Lung (tissue), 12 donors: Measurements from ENCODE around the gene SH3PXD2B. TPM values are rescaled to one million over a fixed set of nuclear protein-coding genes. Genes with fewer than 3 reads are reported as not detected.
A peak's percentile ranks its signal among the peaks of the same experiment; 100 is the strongest.

Experiments
- ATAC-seq: fragments of 200-7000 bp; cut with Tn5 transposase; one replicate; pipeline ENCODE4 v1.9.1; 2020; ENCODE audit warnings: moderate number of reproducible peaks; ENCODE audit not compliant: insufficient read depth, low FRiP score
- DNase-seq, 3 donors: peaks; one replicate each; pipeline ENCODE4 v3.0.0-alpha.2; 2013 to 2017
- H3K27ac ChIP-seq, 2 donors: one replicate each; pipeline ENCODE4 v1.5.1; 2013; ENCODE audit warnings: mild to moderate bottlenecking in 2 of 2, moderate library complexity in 2 of 2, control low read depth in 1 of 2, inconsistent platforms in 1 of 2, low read depth in 1 of 2, low read length in 1 of 2
- H3K27me3 ChIP-seq, 3 donors: one replicate each; pipeline ENCODE4 v1.5.1; 2013; ENCODE audit warnings: low read length in 2 of 3; ENCODE audit not compliant: control insufficient read depth in 3 of 3, insufficient read depth in 3 of 3
- H3K36me3 ChIP-seq, 4 donors: one replicate each; pipeline ENCODE4 v1.5.1; 2013; ENCODE audit warnings: low read length in 4 of 4, mild to moderate bottlenecking in 1 of 4, moderate library complexity in 1 of 4; ENCODE audit not compliant: control insufficient read depth in 4 of 4, insufficient read depth in 4 of 4
- H3K4me1 ChIP-seq, 5 donors: one replicate each; pipeline ENCODE4 v1.5.1; 2013; ENCODE audit warnings: low read length in 5 of 5, mild to moderate bottlenecking in 2 of 5, moderate library complexity in 1 of 5; ENCODE audit not compliant: control insufficient read depth in 5 of 5, insufficient read depth in 5 of 5
- H3K4me3 ChIP-seq: one replicate; pipeline ENCODE4 v1.5.1; 2013; ENCODE audit warnings: mild to moderate bottlenecking, control low read depth, moderate library complexity
- H3K9ac ChIP-seq, 2 donors: one replicate each; pipeline ENCODE4 v1.5.1; 2013; ENCODE audit warnings: low read length in 2 of 2, control low read depth in 1 of 2; ENCODE audit not compliant: insufficient read depth in 1 of 2
- H3K9me3 ChIP-seq, 4 donors: one replicate each; pipeline ENCODE4 v1.5.1; 2013; ENCODE audit warnings: low read length in 3 of 4, mild to moderate bottlenecking in 1 of 4, moderate library complexity in 1 of 4; ENCODE audit not compliant: control insufficient read depth in 4 of 4, insufficient read depth in 3 of 4
- WGBS, 2 donors: extraction: QIAGEN DNeasy Blood & Tissue Kit; methylation state at CpG; one replicate each; pipeline ENCODE4 v1.1.7; 2013; 5-methylcytosine and 5-hydroxymethylcytosine counted together
- polyA plus RNA-seq, 2 donors: library from polyadenylated mRNA; stranded (reverse); fragments of 200-250 nt; gene quantifications; one replicate each; pipeline ENCODE4 v1.2.1, GENCODE V29; 2013
- total RNA-seq, 2 donors: library from RNA; depleted of rRNA in 1 of 2; stranded (reverse); fragments of >200 nt in 1 of 2; gene quantifications; one replicate each; pipeline ENCODE4 v1.2.1, GENCODE V29; 2014 to 2021
- TF ChIP-seq, protein P1 (sequence below): IDR thresholded peaks from 2 replicates; pipeline ENCODE4 v1.5.1; 2012; ENCODE audit warnings: mild to moderate bottlenecking; ENCODE audit errors: control extremely low read depth, extremely low read depth
- donor health status: control.
- donor health status: control.
- donor health status: Bipolar disorder and iron deficiency.
- donor health status: healthy.
- donor health status: DM: yes; HTN: yes; CAD: no.

Gene SH3PXD2B
- total and polyA plus RNA-seq, 4 donors, result 8.0 to 56.0 (median 21.4) TPM

DNA sequence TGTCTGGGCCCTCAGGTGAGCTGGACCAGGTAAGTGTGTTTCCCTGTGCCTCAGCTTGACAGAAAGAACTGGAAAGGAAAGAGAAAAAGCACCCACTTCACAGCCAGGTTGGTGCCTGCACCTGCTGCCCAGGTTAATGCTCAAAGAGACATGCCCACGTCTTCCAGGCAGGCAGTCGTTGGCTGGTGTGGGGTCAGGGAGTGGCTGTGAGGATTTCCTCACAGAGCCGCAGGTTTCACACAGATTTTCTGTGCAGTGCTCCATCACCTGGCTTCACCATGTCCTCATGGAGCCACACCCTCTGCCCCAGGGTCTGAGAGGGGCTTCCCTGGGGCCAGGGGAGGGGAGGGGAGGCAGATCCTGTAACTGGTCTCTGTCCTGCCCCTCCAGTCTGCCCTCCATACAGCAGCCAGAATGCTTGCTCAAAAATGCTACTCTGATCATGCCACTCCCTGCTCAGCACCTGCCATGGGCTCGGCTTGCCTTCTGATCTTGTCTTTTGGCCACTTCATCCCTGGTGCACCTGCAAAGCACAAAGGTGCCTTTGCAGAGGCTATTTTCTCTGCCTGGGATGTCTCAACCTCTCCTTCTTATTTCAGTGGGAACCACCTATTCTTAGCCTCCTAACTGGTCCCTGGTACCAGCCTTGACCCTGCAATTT, 88.2 kb downstream of the SH3PXD2B start:
- TF ChIP-seq, protein P1, sequence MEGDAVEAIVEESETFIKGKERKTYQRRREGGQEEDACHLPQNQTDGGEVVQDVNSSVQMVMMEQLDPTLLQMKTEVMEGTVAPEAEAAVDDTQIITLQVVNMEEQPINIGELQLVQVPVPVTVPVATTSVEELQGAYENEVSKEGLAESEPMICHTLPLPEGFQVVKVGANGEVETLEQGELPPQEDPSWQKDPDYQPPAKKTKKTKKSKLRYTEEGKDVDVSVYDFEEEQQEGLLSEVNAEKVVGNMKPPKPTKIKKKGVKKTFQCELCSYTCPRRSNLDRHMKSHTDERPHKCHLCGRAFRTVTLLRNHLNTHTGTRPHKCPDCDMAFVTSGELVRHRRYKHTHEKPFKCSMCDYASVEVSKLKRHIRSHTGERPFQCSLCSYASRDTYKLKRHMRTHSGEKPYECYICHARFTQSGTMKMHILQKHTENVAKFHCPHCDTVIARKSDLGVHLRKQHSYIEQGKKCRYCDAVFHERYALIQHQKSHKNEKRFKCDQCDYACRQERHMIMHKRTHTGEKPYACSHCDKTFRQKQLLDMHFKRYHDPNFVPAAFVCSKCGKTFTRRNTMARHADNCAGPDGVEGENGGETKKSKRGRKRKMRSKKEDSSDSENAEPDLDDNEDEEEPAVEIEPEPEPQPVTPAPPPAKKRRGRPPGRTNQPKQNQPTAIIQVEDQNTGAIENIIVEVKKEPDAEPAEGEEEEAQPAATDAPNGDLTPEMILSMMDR, result no peak
- H3K36me3 ChIP-seq, result peaks cover 0 to 35% (median 8%) of the 10 kb centered on the region in 4 donors

GRCh38 chr5:172364773-172365172, 89.6 kb downstream of the SH3PXD2B start:
- WGBS, 2 donors, result 87 to 89% methylated on average over 2 of the region's 2 CpGs
- no peak overlapping the region for H3K9ac ChIP-seq
- no peak overlapping the region for H3K27ac ChIP-seq
- DNase-seq (peak in 1 of 3 donors; percentile 27), ATAC-seq (no peak)
- H3K9me3 ChIP-seq, result no peaks in the 10 kb centered on the region
- no peaks in the 10 kb centered on the region for H3K27me3 ChIP-seq
- H3K4me1 ChIP-seq, result no peaks in the 10 kb centered on the region
- peaks cover 0 to 35% (median 8%) of the 10 kb centered on the region in 4 donors for H3K36me3 ChIP-seq
- TF ChIP-seq, protein P1, result no peak
- no peak overlapping the region for H3K4me3 ChIP-seq

More for the DNA sequence above, 88.2 kb downstream of the SH3PXD2B start:
- Histone ChIP-seq H3K27me3 (no peaks in the 10 kb centered on the region), H3K4me1 (no peaks in the 10 kb centered on the region), H3K4me3 (no peak overlapping the region), H3K27ac (no peak overlapping the region), H3K9ac (no peak overlapping the region), H3K9me3 (peaks cover 0 to 5% (median 1%) of the 10 kb centered on the region in 4 donors)
- ATAC-seq, result no peak
- WGBS, 2 donors, result 86 to 91% methylated on average over 4 of the region's 4 CpGs
- no peak for DNase-seq

DNA sequence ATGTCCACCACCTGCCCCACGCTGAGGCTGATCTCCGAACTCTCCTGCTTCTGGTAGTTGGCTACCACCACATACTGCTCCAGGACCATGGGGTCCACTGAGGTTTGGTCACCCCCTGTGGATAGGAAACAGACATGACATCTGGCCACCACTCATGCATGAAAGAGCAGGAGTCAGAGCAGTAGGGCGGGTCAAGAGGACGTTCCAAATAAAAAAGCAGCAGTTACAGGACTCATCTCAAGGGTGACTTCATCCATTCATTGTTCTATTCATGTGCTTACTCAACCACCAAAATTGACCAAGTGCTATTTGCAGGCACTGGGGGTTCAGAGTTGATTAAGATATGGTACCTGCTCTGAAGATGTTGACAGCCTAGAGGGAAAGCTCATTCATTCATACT, 91.6 kb downstream of the SH3PXD2B start:
- Histone ChIP-seq H3K4me1 (no peaks in the 10 kb centered on the region), H3K4me3 (no peak overlapping the region), H3K27ac (no peak overlapping the region), H3K36me3 (peaks cover 0 to 43% (median 15%) of the 10 kb centered on the region in 4 donors), H3K27me3 (no peaks in the 10 kb centered on the region), H3K9me3 (no peaks in the 10 kb centered on the region), H3K9ac (no peak overlapping the region)
- DNase-seq, result no peak
- WGBS, 2 donors, result 92 to 94% methylated on average over 4 of the region's 4 CpGs
- ATAC-seq, result no peak
- TF ChIP-seq, protein P1, result no peak
